H7 (cell line): ENCODE results near the gene RBM15B. TPM values are rescaled to one million over a fixed set of nuclear protein-coding genes. Genes with fewer than 3 reads are reported as not detected.
"Not testable (repeated sequence)": the region's sequence is repeated elsewhere in the genome, so short reads cannot be mapped to it uniquely, and the experiment has no call there.

Experiments
- DNase-seq: peaks from one replicate; pipeline ENCODE4 v3.0.0; 2012
- H3K27me3 ChIP-seq: 2 replicates; pipeline ENCODE4 v1.6.0; 2011; ENCODE audit warnings: mild to moderate bottlenecking, low read length; ENCODE audit not compliant: control insufficient read depth, insufficient read depth
- H3K36me3 ChIP-seq: replicated peaks from 2 replicates; pipeline ENCODE4 v1.5.1; 2011; ENCODE audit warnings: low read length; ENCODE audit not compliant: control insufficient read depth, insufficient read depth
- H3K4me3 ChIP-seq: 2 replicates; pipeline ENCODE4 v1.5.1; 2011; ENCODE audit warnings: low read depth, mild to moderate bottlenecking, control low read depth, low read length, moderate library complexity; ENCODE audit not compliant: insufficient read depth
- total RNA-seq: library from RNA; depleted of rRNA; stranded (reverse); fragments of >200 nt; shearing (Covaris generic); gene quantifications from 2 replicates; pipeline ENCODE4 v1.2.3, GENCODE V29; 2014

Gene RBM15B
- total RNA-seq, 1 experiment from 2014 or later, result 29.3 TPM

- no peaks in the 10 kb centered on the region for H3K27me3 ChIP-seq
- DNase-seq, result peak; percentile 84
- peaks cover 24% of the 10 kb centered on the region for H3K36me3 ChIP-seq
- H3K4me3 ChIP-seq, result peak overlapping the region; percentile 92
These were observed 6.9 kb upstream of the RBM15B start for GRCh38 chr3:51384055-51384725.

- H3K36me3 ChIP-seq, result peaks cover 27% of the 10 kb centered on the region
- H3K27me3 ChIP-seq, result no peaks in the 10 kb centered on the region
- DNase-seq, result peak; percentile 100
- peak within 1 kb of the TSS; percentile 92 for H3K4me3 ChIP-seq
These were observed 6.2 kb upstream of the RBM15B start, which contains the start of gene MANF for GRCh38 chr3:51384726-51385473. Gene MANF (plus strand): TSS chr3:51385291. CDS start chr3:51385343, 52 bp downstream.

DNA sequence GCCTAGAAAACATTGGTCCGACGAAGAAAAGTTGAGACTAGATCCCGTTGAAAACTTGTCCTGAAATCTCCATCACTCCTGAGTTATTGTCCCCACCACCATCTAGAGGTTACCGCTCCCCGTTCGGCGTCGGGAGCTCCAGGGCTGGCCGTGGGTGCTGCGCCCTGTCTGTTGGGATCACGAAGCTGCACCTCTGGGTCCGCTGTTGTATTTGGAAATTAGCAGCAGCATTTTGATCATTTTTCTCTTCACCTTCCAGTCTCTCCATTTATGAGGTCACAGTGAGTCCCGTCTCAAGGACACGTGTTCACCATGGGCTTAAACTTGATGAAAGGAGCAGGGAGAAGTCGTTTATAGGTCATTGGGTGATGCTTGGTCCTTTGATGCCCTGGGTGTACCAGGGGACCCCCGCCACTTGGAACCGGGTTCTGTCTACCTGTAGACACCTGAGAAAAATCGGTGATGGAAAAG, 5.4 kb upstream of the RBM15B start:
- Histone ChIP-seq H3K36me3 (peaks cover 28% of the 10 kb centered on the region), H3K27me3 (no peaks in the 10 kb centered on the region), H3K4me3 (peak overlapping the region; percentile 79)
- DNase-seq, result no peak

GRCh38 chr3:51386159-51386851, 4.8 kb upstream of the RBM15B start:
- H3K27me3 ChIP-seq, result no peaks in the 10 kb centered on the region
- peaks cover 28% of the 10 kb centered on the region for H3K36me3 ChIP-seq
- no peak for DNase-seq
- H3K4me3 ChIP-seq, result peak overlapping the region; percentile 79

GRCh38 chr3:51386852-51387229, 4.2 kb upstream of the RBM15B start:
- H3K27me3 ChIP-seq, result no peaks in the 10 kb centered on the region
- H3K36me3 ChIP-seq, result peaks cover 28% of the 10 kb centered on the region
- DNase-seq, result no peak
- H3K4me3 ChIP-seq, result no peak overlapping the region

- DNase-seq, H3K27me3 ChIP-seq, H3K4me3 ChIP-seq: not testable (repeated sequence)
- peaks cover 28% of the 10 kb centered on the region for H3K36me3 ChIP-seq
These were observed 3.8 kb upstream of the RBM15B start for GRCh38 chr3:51387281-51387680.

DNA sequence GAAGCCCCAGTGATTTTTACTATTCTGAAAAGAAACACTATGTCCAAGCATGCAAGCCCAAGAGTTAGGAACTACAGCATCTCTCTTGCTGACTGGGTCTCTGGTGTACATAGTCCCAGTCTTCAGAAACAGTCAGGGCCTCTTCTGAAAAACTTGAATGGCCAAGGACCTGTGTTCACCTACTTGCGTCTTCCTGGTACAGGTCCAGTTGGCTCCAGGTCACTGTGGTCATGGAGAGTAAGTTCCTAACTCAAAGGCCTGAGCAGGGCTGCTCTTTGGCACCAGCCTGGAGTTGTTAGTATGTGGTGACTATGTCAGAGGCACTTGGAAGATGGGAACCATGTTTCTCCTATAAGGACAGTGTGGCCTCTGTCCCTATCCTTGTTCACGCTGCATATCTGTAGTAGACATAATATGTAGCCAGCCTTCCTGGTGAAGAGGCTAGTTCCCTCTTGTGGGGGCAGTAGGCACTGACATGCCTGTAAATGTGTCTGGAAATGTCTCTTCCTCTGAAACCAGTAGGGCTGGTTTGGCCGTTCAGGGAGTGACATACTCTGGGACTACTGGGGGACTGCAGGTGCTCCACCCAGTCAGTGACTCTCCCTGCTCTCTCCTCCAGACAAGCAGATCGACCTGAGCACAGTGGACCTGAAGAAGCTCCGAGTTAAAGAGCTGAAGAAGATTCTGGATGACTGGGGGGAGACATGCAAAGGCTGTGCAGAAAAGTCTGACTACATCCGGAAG, 2.6 kb upstream of the RBM15B start:
- H3K36me3 ChIP-seq, result peaks cover 35% of the 10 kb centered on the region
- H3K4me3 ChIP-seq, result no peak overlapping the region
- DNase-seq, result no peak
- H3K27me3 ChIP-seq, result no peaks in the 10 kb centered on the region

GRCh38 chr3:51389423-51390183, 1.5 kb upstream of the RBM15B start:
- DNase-seq, result peak; percentile 87
- Histone ChIP-seq H3K36me3 (peaks cover 43% of the 10 kb centered on the region), H3K27me3 (no peaks in the 10 kb centered on the region), H3K4me3 (no peak overlapping the region)

- Histone ChIP-seq H3K36me3 (peaks cover 49% of the 10 kb centered on the region), H3K27me3 (no peaks in the 10 kb centered on the region), H3K4me3 (0 out of 2 replicates have a peak overlapping the region, but pooled peaks have one; percentile 18)
- no peak for DNase-seq
These were observed 625 bp upstream of the RBM15B start for GRCh38 chr3:51390246-51391074.

- Histone ChIP-seq H3K4me3 (peak overlapping the region; percentile 64), H3K36me3 (peaks cover 53% of the 10 kb centered on the region), H3K27me3 (no peaks in the 10 kb centered on the region)
- DNase-seq, result peak; percentile 79
These were observed 675 bp downstream of the RBM15B start for GRCh38 chr3:51391566-51392354.

DNA sequence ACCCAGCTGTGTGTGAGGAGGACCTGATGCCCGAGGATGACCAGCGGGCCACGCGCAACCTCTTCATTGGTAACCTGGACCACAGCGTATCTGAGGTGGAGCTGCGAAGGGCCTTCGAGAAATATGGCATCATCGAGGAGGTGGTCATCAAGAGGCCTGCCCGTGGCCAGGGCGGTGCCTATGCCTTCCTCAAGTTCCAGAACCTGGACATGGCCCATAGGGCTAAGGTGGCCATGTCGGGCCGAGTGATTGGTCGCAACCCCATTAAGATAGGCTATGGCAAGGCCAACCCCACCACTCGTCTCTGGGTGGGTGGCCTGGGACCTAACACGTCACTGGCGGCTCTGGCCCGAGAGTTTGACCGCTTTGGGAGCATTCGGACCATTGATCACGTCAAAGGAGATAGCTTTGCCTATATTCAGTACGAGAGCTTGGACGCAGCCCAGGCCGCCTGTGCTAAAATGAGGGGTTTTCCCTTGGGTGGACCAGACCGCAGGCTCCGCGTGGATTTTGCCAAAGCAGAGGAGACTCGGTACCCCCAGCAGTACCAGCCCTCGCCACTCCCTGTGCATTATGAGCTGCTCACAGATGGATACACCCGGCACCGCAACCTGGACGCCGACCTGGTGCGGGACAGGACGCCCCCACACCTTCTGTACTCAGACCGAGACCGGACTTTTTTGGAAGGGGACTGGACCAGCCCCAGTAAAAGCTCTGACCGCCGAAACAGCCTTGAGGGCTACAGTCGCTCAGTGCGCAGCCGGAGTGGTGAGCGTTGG, 1.5 kb downstream of the RBM15B start:
- DNase-seq, result no peak
- Histone ChIP-seq H3K27me3 (no peaks in the 10 kb centered on the region), H3K36me3 (peaks cover 55% of the 10 kb centered on the region), H3K4me3 (peak overlapping the region; percentile 64)

DNA sequence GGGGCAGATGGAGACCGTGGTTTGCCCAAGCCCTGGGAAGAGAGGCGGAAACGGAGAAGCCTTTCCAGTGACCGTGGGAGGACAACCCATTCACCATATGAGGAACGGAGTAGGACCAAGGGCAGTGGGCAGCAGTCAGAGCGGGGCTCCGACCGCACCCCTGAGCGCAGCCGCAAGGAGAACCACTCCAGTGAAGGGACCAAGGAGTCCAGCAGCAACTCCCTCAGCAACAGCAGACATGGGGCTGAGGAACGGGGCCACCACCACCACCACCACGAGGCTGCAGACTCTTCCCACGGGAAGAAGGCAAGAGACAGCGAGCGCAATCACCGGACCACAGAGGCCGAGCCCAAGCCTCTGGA, 2.0 kb downstream of the RBM15B start:
- Histone ChIP-seq H3K27me3 (no peaks in the 10 kb centered on the region), H3K4me3 (no peak overlapping the region), H3K36me3 (peaks cover 49% of the 10 kb centered on the region)
- no peak for DNase-seq
